Measurements from ENCODE around the gene FAM20B. TPM values are rescaled to one million over a fixed set of nuclear protein-coding genes. Genes with fewer than 3 reads are reported as not detected.

Gene FAM20B
- total RNA-seq, 1 experiment from 2014 or later: 52.6 TPM

DNA sequence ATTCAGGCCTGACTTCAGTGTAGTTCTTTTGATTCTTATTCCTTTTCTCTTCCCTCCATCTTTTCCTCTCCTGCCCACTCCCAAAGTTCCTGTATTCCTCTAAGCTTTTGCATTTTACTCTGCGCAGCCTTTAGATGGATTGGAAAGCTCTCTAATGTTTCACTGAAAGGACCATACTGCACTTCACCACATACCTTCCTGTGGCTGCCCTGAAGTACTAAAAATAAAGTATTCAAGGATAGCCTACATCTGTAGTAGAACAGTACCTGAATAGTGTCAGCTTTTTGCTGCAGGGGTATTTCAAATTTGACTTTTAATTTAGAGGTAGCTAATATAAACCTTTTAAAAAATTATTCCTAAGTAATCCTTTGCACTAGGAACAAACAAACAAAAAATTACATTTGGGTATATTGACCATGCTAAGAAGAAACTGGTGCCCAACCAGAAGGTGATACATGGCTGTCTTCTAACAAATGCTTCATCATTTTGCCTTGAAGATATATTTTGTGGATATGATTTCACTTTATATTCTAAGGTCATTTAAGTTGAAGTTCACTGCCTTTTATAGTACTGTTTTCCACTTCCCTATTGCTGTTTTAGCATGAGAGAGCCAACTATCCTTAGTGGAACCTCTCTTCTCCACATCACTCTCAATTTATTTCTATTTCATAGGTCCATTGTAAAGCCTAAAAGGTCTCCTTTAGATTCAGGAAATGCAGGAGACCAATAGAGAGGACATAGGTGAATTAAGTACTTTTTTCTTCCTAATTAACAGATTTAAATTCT lies 22.8 kb downstream of the FAM20B start:
- Histone ChIP-seq H3K4me1 (replicated peaks) (peaks cover 9% of the 10 kb centered on the region; the same call in 1 of the 2 replicates), H3K27me3 (replicated peaks) (no peaks in the 10 kb centered on the region), H3K9me3 (replicated peaks) (no peaks in the 10 kb centered on the region), H3K27ac (no peak overlapping the region), H3K4me3 (no peak overlapping the region), H3K36me3 (peaks cover 22% of the 10 kb centered on the region)
- DNase-seq (ENCODE audit: low read depth in 1 of 2, low spot score in 2 of 2): no peak

DNA sequence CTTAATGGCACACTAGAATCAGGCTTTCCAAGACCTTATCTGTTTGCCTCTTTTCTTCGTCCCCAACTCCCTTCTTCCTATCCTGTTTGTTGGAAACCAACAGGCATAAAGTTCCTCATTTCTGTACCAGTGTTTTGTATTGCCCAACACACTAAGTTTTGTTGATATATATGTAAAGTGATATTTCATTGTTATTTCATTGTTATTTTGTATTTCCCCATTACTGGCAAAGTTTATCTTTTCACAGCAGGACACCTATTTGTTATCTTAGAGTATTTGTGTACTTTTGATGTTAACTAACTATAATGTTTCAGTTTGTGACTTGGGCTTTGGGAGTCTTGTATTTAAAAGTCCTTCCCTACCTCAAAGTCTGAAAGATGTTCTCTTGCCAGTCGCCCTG lies 27.1 kb downstream of the FAM20B start:
- H3K4me1 ChIP-seq (replicated peaks): peaks cover 34% of the 10 kb centered on the region
- no peaks in the 10 kb centered on the region for H3K9me3 ChIP-seq (replicated peaks)
- peaks cover 22% of the 10 kb centered on the region for H3K36me3 ChIP-seq
- H3K27ac ChIP-seq: no peak overlapping the region
- DNase-seq (ENCODE audit: low read depth in 1 of 2, low spot score in 2 of 2): no peak
- no peaks in the 10 kb centered on the region for H3K27me3 ChIP-seq (replicated peaks)
- H3K4me3 ChIP-seq: no peak overlapping the region

DNA sequence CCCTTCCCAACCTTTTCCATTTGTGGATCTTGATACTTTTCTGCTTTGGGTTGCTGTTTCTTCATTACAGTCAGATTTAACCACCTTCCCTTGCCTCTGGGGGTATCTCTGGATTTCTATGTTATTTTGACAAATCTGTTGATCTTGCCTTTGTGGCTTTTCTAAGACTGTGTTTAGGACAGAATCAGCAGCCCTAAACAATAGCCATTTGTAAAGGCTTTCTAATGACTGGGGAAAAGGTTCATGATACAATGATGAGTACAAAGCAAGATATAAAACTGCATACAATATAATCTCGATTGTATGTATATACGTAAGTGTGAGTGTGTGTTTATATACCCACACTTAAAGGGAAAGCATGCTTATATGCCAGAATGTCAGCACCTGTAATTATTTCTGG lies 27.8 kb downstream of the FAM20B start:
- H3K9me3 ChIP-seq (replicated peaks): no peaks in the 10 kb centered on the region
- peaks cover 41% of the 10 kb centered on the region for H3K4me1 ChIP-seq (replicated peaks)
- no peak for DNase-seq (ENCODE audit: low read depth in 1 of 2, low spot score in 2 of 2)
- peaks cover 22% of the 10 kb centered on the region for H3K36me3 ChIP-seq
- no peaks in the 10 kb centered on the region for H3K27me3 ChIP-seq (replicated peaks)
- no peak overlapping the region for H3K27ac ChIP-seq
- H3K4me3 ChIP-seq: no peak overlapping the region

DNA sequence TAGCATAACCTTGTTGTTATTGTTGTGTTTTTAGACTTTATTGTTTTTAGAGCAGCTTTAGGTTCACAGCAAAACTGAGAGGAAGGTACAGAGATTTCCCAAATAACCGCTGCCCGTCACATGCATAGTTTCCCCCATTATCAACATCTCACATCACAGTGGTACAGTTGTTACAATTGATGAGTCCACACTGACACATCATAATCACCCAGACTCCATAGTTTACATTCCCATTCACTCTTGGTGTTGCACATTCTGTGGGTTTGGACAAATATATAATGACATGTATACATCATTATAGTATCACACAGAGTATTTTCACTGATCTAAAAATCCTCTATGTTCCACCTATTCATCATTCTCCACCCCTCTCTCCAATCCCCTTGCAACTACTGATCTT lies 30.2 kb downstream of the FAM20B start:
- Histone ChIP-seq H3K36me3 (peaks cover 10% of the 10 kb centered on the region), H3K9me3 (replicated peaks) (no peaks in the 10 kb centered on the region), H3K27me3 (replicated peaks) (no peaks in the 10 kb centered on the region), H3K4me3 (no peak overlapping the region), H3K4me1 (replicated peaks) (peaks cover 57% of the 10 kb centered on the region), H3K27ac (peak overlapping the region; percentile 6; the same call in 1 of the 2 replicates)
- DNase-seq (ENCODE audit: low read depth in 1 of 2, low spot score in 2 of 2): peak in 1 of 2 experiments; percentile 47

DNA sequence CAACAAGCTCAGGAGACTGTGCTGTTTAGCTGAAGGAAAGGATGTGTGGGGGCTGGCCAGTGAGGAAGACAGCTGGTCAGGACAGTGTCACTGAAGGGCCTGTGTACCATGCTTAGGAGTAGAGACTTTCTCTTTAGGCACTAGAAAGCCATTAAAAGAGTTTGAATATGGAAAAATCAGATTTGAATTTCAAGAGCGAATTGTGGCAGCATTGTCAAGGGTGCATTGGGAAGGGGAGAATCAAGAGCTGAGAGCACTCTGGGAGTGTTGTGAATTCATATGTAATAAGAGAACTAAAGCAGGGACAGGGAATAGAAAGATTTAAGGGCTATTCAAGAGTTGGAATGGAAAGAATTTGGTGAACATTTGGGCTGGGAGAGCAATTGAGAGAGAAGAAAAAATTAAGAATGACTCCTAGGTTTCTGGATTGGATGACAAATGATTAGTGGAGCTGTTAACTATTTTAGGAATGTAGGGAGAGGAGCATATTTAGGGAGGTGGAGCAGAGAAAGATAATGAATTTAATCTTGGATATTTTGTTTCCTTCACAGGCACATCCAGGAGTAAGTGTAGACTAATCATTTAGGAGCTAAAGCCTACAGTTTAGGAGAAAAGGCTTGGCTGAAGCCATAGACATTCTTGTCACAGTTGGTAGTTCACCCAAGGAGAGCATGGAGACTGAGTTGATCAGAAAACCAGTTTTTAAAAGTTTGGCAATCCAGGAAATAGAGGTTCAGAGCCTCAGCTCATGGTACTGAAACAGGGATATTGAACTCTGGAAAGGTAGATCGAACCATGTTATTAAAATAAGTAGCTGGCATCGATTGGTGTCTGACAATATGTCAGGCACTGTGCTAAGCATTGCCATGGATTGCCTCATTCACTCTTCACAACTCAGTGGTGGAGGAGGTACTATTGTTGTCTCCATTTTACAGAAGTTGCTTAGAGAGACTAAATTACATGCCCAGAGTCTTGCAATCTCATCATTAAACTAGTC lies 33.1 kb downstream of the FAM20B start:
- Histone ChIP-seq H3K4me1 (replicated peaks) (peaks cover 54% of the 10 kb centered on the region), H3K36me3 (peaks cover 22% of the 10 kb centered on the region), H3K4me3 (no peak overlapping the region), H3K27me3 (replicated peaks) (no peaks in the 10 kb centered on the region), H3K27ac (peak overlapping the region; percentile 64), H3K9me3 (replicated peaks) (no peaks in the 10 kb centered on the region)
- peak in 1 of 2 experiments; percentile 68 for DNase-seq (ENCODE audit: low read depth in 1 of 2, low spot score in 2 of 2)

DNA sequence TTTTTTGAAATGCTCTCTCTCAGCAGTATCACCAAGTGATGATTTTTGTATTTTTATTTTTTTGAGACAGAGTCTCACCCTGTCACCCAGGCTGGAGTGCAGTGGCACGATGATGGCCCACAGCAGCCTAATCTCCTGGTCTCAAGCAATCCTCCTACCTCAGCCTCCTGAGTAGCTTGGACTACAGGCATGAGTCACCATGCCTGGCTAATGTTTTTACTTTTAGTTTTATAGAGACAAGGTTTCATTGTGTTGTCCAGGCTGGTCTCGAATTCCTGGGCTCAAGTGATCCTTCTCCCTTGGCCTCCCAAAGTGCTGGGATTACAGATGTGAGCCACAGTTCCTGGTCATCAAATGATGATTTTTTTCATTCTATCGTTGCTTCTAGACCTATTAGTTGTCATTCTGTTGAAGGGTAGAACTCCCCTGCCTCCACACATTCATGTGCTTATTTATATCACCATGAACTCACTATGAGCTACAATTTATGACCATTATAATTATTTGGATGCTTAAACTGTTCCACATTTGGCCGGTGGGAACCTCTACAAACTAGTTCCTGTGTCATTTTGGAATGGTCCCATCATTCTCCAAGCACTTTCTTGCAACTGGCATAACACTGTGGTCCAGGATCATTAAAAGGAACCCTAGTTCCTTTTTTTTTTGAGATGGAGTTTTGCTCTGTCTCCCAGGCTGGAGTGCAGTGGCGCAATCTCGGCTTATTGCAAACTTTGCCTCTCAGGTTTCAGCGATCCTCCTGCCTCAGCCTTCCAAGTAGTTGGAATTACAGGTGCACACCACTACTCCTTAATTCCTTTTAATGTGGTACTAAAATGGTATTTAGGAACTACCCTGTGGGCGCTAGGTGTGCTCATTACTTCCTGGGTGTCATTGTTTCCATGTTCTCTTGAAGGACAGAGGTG lies 35.9 kb downstream of the FAM20B start:
- Histone ChIP-seq H3K27ac (no peak overlapping the region; the same call in 1 of the 2 replicates), H3K4me3 (no peak overlapping the region), H3K4me1 (replicated peaks) (peaks cover 39% of the 10 kb centered on the region), H3K27me3 (replicated peaks) (no peaks in the 10 kb centered on the region), H3K9me3 (replicated peaks) (no peaks in the 10 kb centered on the region), H3K36me3 (peaks cover 40% of the 10 kb centered on the region)
- DNase-seq (ENCODE audit: low read depth in 1 of 2, low spot score in 2 of 2): no peak

DNA sequence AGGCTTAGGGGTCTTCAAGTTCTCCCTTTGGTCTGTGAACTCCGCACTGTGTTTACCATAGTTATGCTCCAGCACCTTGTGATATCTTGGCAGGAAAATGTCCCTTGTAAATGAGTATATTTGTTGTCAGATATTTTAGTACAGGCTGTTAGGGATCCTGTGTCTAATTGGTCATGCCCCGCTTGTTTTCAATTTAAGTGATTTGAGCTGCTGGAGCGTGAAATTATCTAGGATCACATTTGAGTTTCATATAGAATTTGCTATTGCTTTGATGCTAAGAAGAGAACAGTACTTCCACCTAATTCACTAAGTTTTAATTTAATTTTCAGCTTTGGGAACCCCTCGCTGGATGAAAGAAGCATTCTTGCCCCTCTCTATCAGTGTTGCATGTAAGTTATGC lies 40.8 kb downstream of the FAM20B start:
- DNase-seq (ENCODE audit: low read depth in 1 of 2, low spot score in 2 of 2): no peak
- Histone ChIP-seq H3K4me3 (no peak overlapping the region), H3K9me3 (replicated peaks) (no peaks in the 10 kb centered on the region), H3K4me1 (replicated peaks) (peaks cover 3% of the 10 kb centered on the region; the same call in 1 of the 2 replicates), H3K36me3 (peaks cover 49% of the 10 kb centered on the region), H3K27ac (no peak overlapping the region), H3K27me3 (replicated peaks) (no peaks in the 10 kb centered on the region)

DNA sequence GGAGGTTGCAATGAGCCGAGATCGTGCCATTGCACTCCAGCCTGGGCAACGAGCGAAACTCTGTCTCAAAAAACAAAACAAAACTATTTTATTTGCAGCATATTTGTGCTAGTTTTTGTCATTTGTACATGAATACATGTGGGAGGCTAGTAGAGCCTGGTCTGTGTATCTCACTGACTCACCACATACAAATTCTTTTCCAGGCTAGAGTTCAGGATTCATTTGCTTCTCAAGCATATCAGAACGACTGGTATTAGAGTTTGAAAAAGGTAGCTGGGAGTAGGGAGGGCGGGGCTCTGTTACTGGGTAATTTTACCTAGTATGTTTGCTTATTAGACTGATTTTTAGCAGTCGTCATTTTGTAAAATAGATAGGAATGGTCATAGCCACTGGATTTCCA lies 51.7 kb downstream of the FAM20B start:
- no peak overlapping the region for H3K27ac ChIP-seq
- H3K4me3 ChIP-seq: no peak overlapping the region
- H3K27me3 ChIP-seq (replicated peaks): no peaks in the 10 kb centered on the region
- no peaks in the 10 kb centered on the region for H3K9me3 ChIP-seq (replicated peaks)
- peaks cover 8% of the 10 kb centered on the region for H3K4me1 ChIP-seq (replicated peaks)
- peaks cover 17% of the 10 kb centered on the region for H3K36me3 ChIP-seq
- no peak for DNase-seq (ENCODE audit: low read depth in 1 of 2, low spot score in 2 of 2)

DNA sequence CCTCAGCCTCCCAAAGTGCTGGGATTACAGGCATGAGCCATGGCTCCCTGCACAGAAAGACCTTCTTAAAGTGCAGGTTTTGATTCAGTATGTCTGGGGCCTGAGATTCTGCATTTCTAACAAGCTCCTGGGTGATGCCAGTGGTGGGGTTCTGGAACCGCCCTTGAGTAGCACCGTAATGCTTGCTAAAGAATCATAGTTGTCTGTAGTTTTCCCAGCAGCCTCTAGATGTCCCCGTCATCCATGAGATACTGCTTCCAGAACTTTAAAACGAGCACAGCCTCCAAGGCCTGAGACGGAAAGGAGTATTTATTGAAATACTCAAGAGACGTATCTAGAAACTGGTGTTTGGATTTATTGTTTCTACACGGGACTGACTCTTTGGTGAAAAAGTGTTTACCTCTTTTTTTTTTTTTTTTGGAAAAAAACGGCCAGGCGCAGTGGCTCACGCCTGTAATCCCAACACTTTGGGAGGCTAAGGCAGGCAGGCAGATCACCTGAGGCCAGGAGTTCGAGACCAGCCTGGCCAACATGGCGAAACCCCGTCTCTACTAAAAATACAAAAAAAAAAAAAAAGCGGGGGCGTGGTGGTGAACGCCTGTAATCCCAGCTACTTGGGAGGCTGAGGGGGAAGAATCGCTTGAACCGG lies 53.5 kb downstream of the FAM20B start:
- Histone ChIP-seq H3K9me3 (replicated peaks) (no peaks in the 10 kb centered on the region), H3K4me1 (replicated peaks) (peaks cover 15% of the 10 kb centered on the region), H3K27me3 (replicated peaks) (no peaks in the 10 kb centered on the region), H3K36me3 (peaks cover 11% of the 10 kb centered on the region), H3K4me3 (no peak overlapping the region), H3K27ac (no peak overlapping the region)
- DNase-seq (ENCODE audit: low read depth in 1 of 2, low spot score in 2 of 2): peak; percentile 50 to 61

DNA sequence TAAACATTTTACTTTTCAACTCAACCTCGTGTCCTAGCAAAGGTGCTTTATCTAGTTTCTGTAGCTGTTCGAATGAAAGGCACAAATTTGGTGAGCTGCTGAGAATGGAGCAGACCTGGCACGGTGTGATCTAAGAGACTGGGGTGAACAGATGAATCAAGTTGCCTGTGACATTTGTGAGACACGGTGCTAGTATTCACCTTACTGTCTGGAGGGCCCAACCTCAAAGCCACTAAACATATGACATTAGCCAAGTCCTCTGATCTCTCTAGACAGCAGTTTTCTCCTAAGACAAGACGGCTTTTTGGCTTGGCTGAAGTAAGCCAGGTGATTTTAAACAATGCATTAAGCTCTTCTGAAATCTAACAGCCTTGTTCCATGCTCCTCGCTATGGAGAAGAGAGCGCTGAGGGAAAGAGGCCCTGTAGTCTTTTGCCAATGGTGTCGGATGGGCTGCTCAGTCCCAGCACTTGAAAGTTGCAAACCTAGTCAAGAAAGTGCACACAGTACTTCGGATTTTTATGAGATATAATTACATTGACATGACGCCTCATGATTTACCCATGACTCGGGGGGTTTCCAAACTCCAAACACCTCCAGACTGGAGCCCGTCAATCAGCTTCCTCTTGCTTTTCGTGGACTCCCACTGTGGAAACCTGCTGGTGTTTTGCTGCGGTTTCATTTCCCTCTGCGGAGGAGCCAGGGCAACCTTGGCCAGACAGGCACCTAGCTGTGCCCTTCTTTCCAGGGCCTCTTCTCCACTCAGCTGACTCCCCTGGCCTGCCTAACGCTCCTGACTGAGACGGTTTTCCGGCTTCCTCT lies 55.4 kb downstream of the FAM20B start:
- H3K27me3 ChIP-seq (replicated peaks): no peaks in the 10 kb centered on the region
- H3K4me1 ChIP-seq (replicated peaks): peaks cover 15% of the 10 kb centered on the region
- peak overlapping the region; percentile 77 for H3K4me3 ChIP-seq
- H3K27ac ChIP-seq: 0 out of 2 replicates have a peak overlapping the region, but pooled peaks have one; percentile 44
- DNase-seq (ENCODE audit: low read depth in 1 of 2, low spot score in 2 of 2): no peak
- H3K36me3 ChIP-seq: peaks cover 17% of the 10 kb centered on the region
- no peaks in the 10 kb centered on the region for H3K9me3 ChIP-seq (replicated peaks)

DNA sequence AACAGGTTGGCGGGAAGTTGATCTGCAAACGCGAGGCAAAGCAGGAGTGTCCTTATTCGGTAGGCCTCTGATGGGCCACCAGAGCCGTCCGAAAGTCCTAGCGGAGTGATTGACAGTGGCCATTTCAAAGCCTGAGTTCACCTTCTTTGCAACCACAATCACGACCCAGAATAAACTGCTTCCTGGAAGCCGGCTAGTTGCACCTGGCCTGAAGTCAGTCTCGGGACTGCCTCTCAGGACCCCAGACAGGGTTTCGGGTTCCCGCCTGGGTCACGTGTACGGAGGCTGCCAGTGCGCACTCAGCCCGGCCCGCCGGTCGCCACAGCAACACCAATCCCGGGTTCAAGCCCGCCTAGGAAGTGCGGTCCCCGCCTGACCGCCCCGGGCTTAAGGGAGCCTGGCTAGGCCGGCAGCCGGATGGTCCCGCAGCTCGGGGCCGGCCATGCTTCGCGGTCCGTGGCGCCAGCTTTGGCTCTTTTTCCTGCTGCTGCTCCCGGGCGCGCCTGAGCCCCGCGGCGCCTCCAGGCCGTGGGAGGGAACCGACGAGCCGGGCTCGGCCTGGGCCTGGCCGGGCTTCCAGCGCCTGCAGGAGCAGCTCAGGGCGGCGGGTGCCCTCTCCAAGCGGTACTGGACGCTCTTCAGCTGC lies 56.1 kb downstream of the FAM20B start, which contains the start of gene TOR3A:
Gene TOR3A (plus strand): TSS at position 384 of the 646 bp plus-strand sequence. CDS start 59 bp downstream, at position 443.
- H3K4me1 ChIP-seq (replicated peaks): peaks cover 15% of the 10 kb centered on the region
- H3K4me3 ChIP-seq: peak within 1 kb of the TSS; percentile 77
- peak; percentile 79 to 83 for DNase-seq (ENCODE audit: low read depth in 1 of 2, low spot score in 2 of 2)

More for the DNA sequence above, 56.1 kb downstream of the FAM20B start, which contains the start of gene TOR3A:
- Histone ChIP-seq H3K27ac (peak within 1 kb of the TSS; percentile 44), H3K9me3 (replicated peaks) (no peaks in the 10 kb centered on the region), H3K36me3 (peaks cover 18% of the 10 kb centered on the region), H3K27me3 (replicated peaks) (no peaks in the 10 kb centered on the region)

All from SJSA1 (cell line).